NB4 (cell line): ENCODE results near the gene AHRR.

Experiments used
- DNase-seq: peaks from one replicate; pipeline ENCODE4 v3.0.0; 2010; ENCODE audit warnings: low read depth
- H3K4me3 ChIP-seq: one replicate; pipeline ENCODE4 v1.5.1; 2011; ENCODE audit warnings: mild to moderate bottlenecking, low read depth, low read length, moderate library complexity
- MYC ChIP-seq: IDR thresholded peaks from 2 replicates; pipeline ENCODE4 v1.6.1; 2011; ENCODE audit warnings: low read depth, low read length
- POLR2A ChIP-seq: IDR thresholded peaks from 2 replicates; pipeline ENCODE4 v1.6.1; 2011; ENCODE audit warnings: mild to moderate bottlenecking; ENCODE audit not compliant: insufficient read length; ENCODE audit errors: extremely low read depth
- TF ChIP-seq, protein P1 (sequence below): IDR thresholded peaks from one replicate; pipeline ENCODE4 v1.5.1; 2012; ENCODE audit warnings: low read depth, low read length
- TF ChIP-seq, protein P2 (sequence below): IDR thresholded peaks from 2 replicates; pipeline ENCODE4 v1.6.1; 2011; ENCODE audit warnings: low read depth, low read length

Gene AHRR

DNA sequence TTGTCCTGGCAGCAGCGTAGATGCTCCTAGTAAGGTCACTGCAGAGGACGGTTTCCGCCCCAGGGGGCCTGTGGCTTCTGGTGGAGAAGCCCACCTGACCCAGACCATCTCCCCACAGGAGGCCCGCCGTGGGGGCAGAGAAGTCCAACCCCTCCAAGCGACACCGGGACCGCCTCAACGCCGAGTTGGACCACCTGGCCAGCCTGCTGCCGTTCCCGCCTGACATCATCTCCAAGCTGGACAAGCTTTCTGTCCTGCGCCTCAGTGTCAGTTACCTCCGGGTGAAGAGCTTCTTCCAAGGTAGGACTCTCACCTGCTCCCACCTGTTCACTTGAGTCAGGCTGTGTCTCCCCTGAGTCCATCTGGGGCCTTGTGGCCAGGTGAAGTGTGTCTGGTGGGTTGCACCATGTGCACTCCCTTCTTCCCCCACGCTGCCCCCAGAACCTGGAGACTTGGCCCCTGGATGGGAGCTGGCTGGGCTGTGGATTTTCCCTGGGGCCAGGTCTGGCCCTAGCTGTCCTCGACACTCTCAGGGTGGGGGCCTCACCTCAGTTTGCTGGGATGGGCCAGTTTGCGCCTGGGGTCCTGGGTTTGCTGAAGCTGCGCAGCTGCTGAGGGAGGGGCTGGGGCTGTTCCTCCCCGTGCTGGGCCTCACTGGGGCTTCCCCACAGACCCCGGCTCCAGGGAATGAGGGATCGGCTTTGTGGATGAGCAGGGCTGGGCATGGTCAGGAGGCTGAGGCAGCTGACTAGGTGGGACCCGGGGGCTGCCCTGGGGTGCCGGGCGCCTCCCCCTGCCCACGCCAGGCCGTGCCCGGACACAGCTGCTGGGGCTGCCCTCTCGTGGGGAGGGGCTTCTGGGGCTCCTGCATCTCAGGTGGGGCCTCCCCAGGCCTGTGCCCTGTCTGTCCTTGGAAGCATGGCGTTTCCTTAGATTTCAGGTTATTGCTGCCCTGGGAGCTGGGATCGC is 32.4 kb downstream of the AHRR start:
- DNase-seq, result no peak
- no peak for TF ChIP-seq POLR2A
- TF ChIP-seq, protein P1, sequence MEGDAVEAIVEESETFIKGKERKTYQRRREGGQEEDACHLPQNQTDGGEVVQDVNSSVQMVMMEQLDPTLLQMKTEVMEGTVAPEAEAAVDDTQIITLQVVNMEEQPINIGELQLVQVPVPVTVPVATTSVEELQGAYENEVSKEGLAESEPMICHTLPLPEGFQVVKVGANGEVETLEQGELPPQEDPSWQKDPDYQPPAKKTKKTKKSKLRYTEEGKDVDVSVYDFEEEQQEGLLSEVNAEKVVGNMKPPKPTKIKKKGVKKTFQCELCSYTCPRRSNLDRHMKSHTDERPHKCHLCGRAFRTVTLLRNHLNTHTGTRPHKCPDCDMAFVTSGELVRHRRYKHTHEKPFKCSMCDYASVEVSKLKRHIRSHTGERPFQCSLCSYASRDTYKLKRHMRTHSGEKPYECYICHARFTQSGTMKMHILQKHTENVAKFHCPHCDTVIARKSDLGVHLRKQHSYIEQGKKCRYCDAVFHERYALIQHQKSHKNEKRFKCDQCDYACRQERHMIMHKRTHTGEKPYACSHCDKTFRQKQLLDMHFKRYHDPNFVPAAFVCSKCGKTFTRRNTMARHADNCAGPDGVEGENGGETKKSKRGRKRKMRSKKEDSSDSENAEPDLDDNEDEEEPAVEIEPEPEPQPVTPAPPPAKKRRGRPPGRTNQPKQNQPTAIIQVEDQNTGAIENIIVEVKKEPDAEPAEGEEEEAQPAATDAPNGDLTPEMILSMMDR, result no peak
- TF ChIP-seq MYC, result no peak
- TF ChIP-seq, protein P2, sequence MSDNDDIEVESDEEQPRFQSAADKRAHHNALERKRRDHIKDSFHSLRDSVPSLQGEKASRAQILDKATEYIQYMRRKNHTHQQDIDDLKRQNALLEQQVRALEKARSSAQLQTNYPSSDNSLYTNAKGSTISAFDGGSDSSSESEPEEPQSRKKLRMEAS, result no peak
- H3K4me3 ChIP-seq, result no peak overlapping the region

DNA sequence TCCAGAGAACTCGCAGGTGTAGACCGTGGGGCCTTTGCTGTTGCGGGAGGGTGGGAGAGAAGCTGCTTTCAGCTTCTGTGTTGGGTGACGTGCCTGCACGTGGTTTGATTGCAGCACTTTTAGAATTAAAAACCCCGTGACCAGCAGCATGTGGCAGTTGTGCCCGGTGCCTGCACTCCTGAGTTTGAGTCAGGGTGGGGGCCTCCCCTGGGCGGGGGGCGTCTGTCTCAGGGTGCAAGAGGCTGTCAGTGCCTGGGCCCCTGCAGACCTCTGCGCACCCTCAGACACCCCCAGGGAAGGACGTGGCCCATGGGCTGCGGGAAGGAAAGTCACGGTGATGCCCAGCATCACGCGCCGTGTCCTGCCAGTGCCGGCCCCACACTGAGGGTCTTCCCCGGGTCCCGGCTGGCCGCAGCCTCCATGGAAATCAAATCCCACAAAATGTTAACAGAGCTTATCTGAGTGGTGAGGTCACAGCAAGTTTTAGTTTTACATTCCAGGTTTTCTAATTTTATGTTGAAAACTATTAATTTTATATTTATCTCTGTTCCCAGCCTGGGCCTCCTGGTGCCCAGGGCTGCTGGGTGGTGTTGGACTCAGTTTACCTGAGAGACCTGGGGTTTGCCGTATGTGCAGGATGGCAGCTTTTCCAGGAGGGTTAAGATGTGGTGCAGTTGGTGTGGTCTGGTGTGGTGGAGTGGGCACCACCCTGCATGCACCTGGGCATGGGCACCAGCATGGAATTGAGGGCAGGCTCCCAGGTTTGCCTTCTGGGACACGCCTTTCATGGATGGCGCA is 33.3 kb downstream of the AHRR start:
- no peak for DNase-seq
- no peak overlapping the region for H3K4me3 ChIP-seq
- TF ChIP-seq, protein P2, result peak; percentile 25; the same call in 1 of the 2 replicates
- TF ChIP-seq, protein P1, result no peak
- TF ChIP-seq POLR2A, result no peak

DNA sequence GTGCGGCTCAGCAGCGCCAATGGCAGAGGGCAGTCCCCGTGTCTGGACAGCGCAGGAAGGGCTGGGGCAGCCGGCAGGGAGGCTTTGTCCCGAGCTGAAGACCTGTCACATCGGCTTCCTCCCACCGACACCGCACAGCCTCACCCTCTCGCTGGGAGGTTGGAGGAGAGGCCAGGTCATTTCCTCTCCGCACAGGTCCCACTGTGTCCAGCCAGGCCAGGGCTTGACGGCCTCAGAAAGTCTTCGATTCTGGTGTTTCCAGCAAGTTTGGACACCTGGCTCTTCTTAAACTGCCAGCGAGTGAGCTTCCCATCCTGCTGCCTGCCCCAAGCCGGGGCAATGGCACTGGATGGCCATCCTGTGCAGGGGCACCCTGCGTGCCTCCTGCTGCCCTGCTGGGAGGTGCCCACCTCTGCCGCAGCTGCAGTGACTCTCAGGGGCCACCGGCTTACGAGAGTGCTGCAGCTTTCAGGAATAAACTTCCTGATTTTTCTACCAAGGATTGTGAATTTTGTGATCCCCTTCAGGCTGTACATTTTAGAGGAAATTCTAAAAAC is 33.9 kb downstream of the AHRR start:
- TF ChIP-seq MYC, result no peak
- TF ChIP-seq, protein P2, result no peak
- no peak for TF ChIP-seq POLR2A
- TF ChIP-seq, protein P1, result no peak
- no peak overlapping the region for H3K4me3 ChIP-seq
- DNase-seq, result no peak

DNA sequence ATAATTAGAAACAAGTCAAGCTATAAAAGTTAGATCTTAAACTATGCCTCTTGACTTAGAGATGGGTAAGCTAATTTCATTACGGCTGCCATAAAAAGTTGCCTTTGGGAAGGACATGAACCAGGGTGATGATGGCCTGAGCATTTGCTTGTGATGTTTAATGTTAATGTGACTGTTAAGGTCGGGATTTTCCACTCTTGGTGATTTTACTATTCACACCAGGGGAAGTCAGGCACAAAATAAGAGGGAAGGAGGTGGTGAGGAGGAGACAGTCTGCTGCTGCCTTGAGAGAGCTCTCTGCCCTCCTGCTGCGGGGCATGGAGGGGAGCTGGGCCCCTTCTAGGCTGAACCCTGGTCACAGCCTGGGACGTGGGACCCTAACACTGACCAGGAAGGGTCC is 34.4 kb downstream of the AHRR start:
- no peak overlapping the region for H3K4me3 ChIP-seq
- TF ChIP-seq, protein P1, result no peak
- TF ChIP-seq, protein P2, result no peak
- TF ChIP-seq MYC (no peak), POLR2A (no peak)
- DNase-seq, result no peak

DNA sequence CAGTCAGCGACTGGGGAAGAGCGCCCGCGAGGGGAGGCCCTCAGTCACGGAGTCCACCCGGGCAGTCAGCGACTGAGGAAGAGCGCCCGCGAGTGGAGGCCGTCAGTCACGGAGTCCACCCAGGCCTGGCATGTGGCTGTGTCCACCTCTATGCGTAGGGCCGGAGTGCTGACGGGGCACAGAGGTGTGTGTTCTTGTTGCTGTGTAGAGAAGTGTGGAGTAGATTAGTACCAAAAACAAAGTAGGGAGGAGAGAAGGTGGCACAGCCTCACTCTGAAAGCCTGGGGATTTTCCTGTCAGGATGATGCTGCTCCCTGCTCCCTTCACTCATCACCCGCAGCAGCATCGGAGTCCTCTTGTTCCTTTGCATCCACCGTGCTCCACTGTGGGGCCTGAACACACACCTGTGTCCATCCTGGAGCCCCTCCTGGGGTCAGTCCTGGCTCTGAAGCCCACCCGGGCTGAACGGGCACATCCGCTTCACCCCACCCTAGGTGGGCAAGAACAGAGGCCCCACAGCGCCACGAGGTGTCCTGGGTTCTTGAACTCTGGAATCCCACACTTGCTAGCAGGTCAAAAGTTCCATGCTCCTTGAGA is 37.9 kb downstream of the AHRR start:
- H3K4me3 ChIP-seq, result no peak overlapping the region
- no peak for TF ChIP-seq POLR2A
- DNase-seq, result no peak
